ENCODE measurements around the gene ANO6.
A peak's percentile ranks its signal among the peaks of the same experiment; 100 is the strongest.
"Not testable (repeated sequence)": the region's sequence is repeated elsewhere in the genome, so short reads cannot be mapped to it uniquely, and the experiment has no call there.

The ANO6 gene

GRCh38 chr12:45215419-45216229, at the start of gene ANO6:
Gene ANO6 (plus strand): TSS chr12:45216095. CDS start chr12:45216322, 227 bp downstream.
- peak; percentile 79 for DNase-seq (ENCODE audit: low spot score)

- DNase-seq (ENCODE audit: low spot score), result no peak
Observed at GRCh38 chr12:45168976-45169375, 46.9 kb upstream of the ANO6 start.

GRCh38 chr12:45170456-45171042, 45.3 kb upstream of the ANO6 start:
- peak; percentile 66 for DNase-seq (ENCODE audit: low spot score)

- DNase-seq (ENCODE audit: low spot score), result not testable (repeated sequence)
Observed at GRCh38 chr12:45173293-45173692, 42.6 kb upstream of the ANO6 start.

GRCh38 chr12:45174595-45174994, 41.3 kb upstream of the ANO6 start:
- no peak for DNase-seq (ENCODE audit: low spot score)

- no peak for DNase-seq (ENCODE audit: low spot score)
Observed at GRCh38 chr12:45178771-45179170, 37.1 kb upstream of the ANO6 start.

GRCh38 chr12:45182511-45182910, 33.4 kb upstream of the ANO6 start:
- DNase-seq (ENCODE audit: low spot score), result no peak

- no peak for DNase-seq (ENCODE audit: low spot score)
Observed at GRCh38 chr12:45183246-45183645, 32.6 kb upstream of the ANO6 start.

GRCh38 chr12:45184147-45184963, 31.5 kb upstream of the ANO6 start:
- DNase-seq (ENCODE audit: low spot score), result no peak

- DNase-seq (ENCODE audit: low spot score), result no peak
Observed at GRCh38 chr12:45186762-45187161, 29.1 kb upstream of the ANO6 start.

GRCh38 chr12:45189766-45190403, 26.0 kb upstream of the ANO6 start:
- DNase-seq (ENCODE audit: low spot score), result no peak

- DNase-seq (ENCODE audit: low spot score), result peak; percentile 38
Observed at GRCh38 chr12:45191239-45191638, 24.7 kb upstream of the ANO6 start.

- DNase-seq (ENCODE audit: low spot score), result no peak
Observed at GRCh38 chr12:45192707-45193106, 23.2 kb upstream of the ANO6 start.

- DNase-seq (ENCODE audit: low spot score), result no peak
Observed at GRCh38 chr12:45200491-45201043, 15.3 kb upstream of the ANO6 start.

- DNase-seq (ENCODE audit: low spot score), result no peak
Observed at GRCh38 chr12:45203767-45204166, 12.1 kb upstream of the ANO6 start.

- DNase-seq (ENCODE audit: low spot score), result no peak
Observed at GRCh38 chr12:45204757-45205156, 11.1 kb upstream of the ANO6 start.

- DNase-seq (ENCODE audit: low spot score), result no peak
Observed at GRCh38 chr12:45205165-45205825, 10.6 kb upstream of the ANO6 start.

- no peak for DNase-seq (ENCODE audit: low spot score)
Observed at GRCh38 chr12:45208604-45209487, 7.0 kb upstream of the ANO6 start.

- no peak for DNase-seq (ENCODE audit: low spot score)
Observed at GRCh38 chr12:45209784-45210183, 6.1 kb upstream of the ANO6 start.

GRCh38 chr12:45212064-45212463, 3.8 kb upstream of the ANO6 start:
- no peak for DNase-seq (ENCODE audit: low spot score)
